Measurements from ENCODE around the gene VTI1A. TPM values are rescaled to one million over a fixed set of nuclear protein-coding genes. Genes with fewer than 3 reads are reported as not detected.
"Not testable (repeated sequence)": the region's sequence is repeated elsewhere in the genome, so short reads cannot be mapped to it uniquely, and the experiment has no call there.

Gene VTI1A
- total RNA-seq, 1 experiment from 2014 or later = 12.0 TPM

DNA sequence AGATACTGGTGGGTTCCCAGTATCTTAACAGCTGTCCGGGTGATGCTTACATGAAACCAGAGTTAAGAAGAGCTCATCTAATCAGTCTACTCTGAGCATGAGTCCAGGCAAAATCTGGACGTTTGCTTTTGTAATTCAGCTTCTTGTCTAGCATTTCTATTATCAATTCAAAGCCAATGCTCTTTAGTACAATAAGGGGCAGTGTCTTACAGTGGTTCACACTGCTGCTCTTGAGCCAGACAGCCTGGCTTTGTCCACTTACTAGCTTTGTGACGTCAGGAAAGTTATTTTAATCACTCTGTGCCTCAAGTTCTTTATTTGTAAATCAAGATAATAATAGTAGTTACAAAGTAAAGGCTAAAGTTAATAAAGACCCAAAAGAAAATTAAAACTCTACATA is 275.7 kb downstream of the VTI1A start:
- Histone ChIP-seq H3K4me3 (no peak overlapping the region), H3K36me3 (no peaks in the 10 kb centered on the region; the same call in 1 of the 2 replicates), H3K9me3 (no peaks in the 10 kb centered on the region), H3K27me3 (no peaks in the 10 kb centered on the region)
- no peak for DNase-seq

DNA sequence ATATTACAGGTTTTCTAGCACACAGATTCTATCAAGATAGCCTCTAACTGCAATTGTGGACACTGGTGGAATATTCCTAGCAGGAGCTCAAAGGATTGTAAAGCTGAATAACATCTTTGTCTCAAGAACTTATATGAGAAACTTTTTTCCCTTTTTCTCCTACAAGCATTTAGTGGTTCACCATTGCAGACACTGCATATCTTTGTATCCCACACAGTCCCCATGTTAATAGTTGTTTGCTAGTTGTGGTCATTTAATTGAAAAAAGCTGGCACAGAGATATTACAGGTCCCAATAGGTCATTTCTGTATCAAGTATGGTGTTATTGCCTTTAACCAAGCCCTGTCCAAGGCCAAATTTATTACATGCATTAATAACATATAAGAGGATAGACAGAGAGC is 276.9 kb downstream of the VTI1A start:
- H3K9me3 ChIP-seq = no peaks in the 10 kb centered on the region
- DNase-seq = no peak
- no peak overlapping the region for H3K4me3 ChIP-seq
- no peaks in the 10 kb centered on the region; the same call in 1 of the 2 replicates for H3K36me3 ChIP-seq
- H3K27me3 ChIP-seq = no peaks in the 10 kb centered on the region

DNA sequence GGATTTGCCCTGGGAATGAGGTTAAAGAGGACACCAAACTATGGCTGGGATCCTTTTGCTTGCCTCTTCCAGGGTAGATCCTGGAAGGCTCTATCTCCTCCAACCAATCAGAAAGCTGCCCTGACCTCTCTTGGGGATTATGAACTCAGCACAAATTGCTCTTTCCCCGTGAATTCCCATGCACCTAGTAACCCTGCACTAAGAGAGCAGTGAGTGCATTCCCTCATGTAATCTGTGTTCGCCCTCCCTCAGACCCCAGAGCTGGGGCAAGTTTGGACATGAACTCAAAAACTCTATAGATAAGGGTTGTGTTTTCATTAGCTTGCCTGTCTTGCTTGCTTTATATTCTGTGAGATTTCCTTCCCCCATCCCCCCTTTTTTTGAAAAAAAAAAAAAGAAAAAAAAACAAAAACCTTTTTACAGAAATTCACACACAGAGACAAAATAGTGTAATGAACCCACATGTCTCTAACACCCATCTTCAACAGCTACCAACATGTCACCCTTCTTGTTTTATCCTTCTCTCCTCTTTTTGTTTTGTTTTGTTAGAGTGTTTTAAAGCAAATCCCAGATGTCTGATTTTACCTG is 277.5 kb downstream of the VTI1A start:
- Histone ChIP-seq H3K4me3 (no peak overlapping the region), H3K36me3 (no peaks in the 10 kb centered on the region; the same call in 1 of the 2 replicates)
- no peak for DNase-seq

DNA sequence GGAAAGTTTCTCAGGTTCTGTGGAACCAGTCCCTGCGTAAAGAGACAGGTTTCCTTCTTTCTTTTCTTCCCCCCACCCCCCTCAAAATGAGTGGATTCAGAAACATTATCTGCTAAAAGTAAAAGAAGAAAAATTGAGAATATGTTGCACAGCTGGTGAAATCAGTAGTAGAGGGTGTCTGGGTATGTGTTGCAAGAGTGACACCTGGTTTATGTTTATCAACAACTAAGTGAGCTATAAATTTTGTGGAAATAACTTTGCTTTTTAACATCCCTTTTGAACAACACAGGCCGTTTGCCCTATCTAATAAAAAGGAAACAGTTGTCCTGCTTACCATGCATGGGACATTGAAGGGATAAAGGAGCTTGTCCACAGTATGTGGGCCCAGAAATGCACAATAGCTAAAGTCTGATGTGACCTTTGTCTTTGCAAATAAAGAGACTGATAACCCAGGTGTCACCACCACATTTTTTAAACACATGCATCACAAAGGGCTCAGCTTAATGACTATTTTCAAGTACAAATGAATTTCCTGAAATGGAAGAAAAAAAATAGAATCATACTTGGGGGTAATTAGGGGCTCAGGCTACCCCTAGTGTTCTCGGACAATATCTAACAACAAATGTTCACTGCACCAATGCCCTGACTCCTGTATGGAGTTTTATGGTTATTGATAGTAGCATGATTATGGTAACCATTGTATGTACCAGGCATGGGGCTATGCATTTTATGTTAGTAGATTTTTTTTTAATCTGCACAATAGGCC is 281.3 kb downstream of the VTI1A start:
- no peak for DNase-seq
- Histone ChIP-seq H3K9me3 (no peaks in the 10 kb centered on the region), H3K4me3 (no peak overlapping the region), H3K27me3 (no peaks in the 10 kb centered on the region), H3K36me3 (no peaks in the 10 kb centered on the region)

More for the DNA sequence above, 277.5 kb downstream of the VTI1A start:
- H3K27me3 ChIP-seq = no peaks in the 10 kb centered on the region
- no peaks in the 10 kb centered on the region for H3K9me3 ChIP-seq

DNA sequence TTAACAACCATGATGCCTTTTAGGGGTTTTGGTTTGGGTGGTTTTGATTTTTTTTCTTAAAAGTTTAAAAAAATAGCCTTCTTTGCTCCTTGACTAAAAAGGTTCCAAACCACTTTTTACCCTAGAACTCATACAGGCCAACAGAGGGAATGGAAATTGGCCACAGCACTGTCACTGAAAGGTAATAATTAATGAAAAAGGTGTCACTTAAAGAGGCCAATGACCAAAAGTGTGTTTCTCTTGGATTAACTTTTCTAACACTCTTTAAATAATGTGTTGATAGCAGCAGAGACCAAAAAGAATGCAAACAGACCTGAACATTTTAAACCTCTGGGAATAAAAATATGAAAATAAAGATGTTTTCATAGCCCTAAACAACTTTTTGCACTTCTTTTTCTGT is 282.0 kb downstream of the VTI1A start:
- Histone ChIP-seq H3K4me3 (no peak overlapping the region), H3K9me3 (no peaks in the 10 kb centered on the region), H3K36me3 (no peaks in the 10 kb centered on the region), H3K27me3 (no peaks in the 10 kb centered on the region)
- no peak for DNase-seq

DNA sequence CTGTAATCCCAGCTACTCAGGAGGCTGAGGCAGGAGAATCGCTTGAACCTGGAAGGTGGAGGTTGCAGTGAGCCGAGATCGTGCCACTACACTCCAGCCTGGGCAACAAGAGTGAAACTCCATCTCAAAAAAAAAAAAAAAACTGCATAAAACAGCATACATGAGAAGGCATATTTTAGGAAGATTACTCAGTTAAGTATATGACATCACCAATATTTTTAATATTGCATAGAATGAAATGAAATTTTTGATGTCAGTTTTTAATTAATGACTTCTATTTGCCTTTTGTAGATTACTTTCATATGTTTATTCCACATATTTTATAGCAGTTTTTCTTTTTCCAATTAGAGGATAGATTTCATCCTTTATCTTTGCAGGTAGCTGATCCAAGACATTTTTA is 284.4 kb downstream of the VTI1A start:
- H3K9me3 ChIP-seq, H3K4me3 ChIP-seq, H3K27me3 ChIP-seq, DNase-seq, H3K36me3 ChIP-seq: not testable (repeated sequence)

DNA sequence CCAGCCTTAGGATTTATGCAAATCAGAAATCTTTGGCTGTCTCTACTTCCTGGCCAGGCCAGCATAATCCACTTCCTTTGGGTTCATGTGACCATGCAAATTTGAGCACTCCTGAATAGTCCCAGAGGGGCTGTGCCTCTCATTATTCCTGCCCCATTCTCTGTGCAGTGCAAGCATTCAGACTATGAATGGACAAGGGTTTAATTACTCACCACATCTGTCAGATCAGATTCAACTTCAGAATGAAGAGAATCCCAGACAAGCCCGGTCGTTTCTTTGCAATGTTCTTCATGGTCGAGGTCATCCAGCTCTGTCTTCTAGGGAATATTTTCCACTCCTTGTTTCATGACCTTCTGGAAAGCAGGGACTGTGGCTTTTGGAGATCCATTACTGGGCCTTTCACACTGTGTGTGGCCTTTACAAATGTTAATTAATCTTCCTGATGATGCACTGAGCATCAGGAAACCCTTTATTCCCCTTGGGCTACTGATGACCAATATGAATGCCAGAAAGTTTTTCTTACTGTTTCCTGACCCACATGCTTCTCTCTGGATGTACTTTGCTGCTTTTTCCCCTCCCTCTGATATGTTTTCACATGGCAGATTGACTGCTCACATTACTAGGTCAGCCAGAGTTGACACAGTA is 285.4 kb downstream of the VTI1A start:
- Histone ChIP-seq H3K27me3 (no peaks in the 10 kb centered on the region), H3K9me3 (no peaks in the 10 kb centered on the region), H3K36me3 (no peaks in the 10 kb centered on the region), H3K4me3 (no peak overlapping the region)
- no peak for DNase-seq

DNA sequence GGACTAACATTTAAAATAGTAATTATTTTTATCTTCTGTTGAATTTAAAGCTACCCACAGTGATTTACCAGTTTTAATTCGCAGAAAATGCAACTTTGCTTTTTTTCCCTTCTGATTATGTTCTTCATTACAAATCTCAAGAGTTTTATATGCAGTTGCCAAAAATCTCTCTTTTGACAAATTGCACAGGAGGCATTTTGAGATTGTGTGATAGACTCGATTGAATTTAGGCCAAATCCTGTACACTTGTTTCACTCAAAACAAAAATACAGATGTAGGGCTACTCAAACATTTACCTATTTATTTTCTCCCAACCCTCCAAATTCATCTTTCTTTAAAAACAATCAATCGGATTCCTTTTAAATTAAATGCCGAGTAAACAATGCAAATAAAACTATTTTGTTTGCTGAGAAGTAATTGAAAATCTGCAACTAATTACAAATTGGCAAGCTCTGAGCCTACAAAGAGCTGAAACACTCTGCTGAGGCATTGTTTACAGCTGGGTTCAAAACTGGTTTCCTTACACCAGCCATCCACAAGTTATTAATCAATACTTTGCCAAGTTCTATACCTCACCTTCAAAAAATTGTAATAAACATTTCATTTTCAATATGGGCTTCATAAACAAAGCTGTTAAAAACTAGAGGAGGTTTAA is 288.2 kb downstream of the VTI1A start:
- no peak for DNase-seq
- Histone ChIP-seq H3K36me3 (no peaks in the 10 kb centered on the region), H3K4me3 (no peak overlapping the region), H3K27me3 (no peaks in the 10 kb centered on the region), H3K9me3 (no peaks in the 10 kb centered on the region)

DNA sequence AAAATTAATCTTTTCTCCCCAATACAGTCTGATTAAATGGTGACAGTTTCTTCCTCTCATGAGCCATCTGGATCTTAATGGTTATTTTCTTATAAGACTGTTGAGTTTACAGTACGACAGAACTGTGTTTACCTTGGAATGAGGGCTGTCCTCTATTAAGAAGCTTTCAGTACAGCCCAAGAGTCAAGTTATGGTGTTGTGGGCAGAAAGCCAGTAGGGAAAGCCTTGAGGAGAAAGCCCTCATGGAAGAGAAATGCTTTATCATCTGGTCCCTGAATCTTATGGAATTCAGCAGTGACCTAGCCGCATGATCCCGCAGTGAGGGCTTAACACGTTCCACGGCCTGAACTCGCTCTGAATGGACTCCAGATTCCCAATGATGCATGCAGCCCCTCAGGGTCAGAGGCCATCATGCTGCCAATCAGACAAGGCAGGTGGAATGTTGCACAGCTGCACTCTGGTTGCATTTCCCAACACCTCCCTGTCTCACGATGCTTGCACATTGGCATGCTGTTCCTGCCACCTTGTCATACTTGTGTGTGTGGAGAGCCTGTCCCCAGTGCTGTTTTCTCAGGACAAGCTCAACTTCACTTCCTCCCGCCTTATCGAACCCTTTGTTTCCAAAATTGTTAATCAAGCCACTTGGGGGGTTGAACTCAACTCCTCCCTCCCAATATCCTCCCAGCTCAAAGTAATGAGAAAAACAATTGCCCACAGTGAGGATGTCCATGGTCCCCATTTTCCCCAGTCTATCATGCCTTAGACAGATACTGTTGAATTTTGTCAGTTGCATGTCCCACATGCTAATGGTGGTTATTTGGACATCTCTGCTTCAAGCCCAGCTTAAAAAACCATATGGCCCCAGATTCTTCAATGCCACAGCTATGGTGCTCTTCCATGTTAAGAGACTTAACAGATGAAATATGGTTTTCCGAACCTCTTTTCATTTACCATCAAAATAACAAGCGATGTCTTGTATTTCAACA is 291.9 kb downstream of the VTI1A start:
- no peak for DNase-seq
- Histone ChIP-seq H3K36me3 (no peaks in the 10 kb centered on the region), H3K27me3 (no peaks in the 10 kb centered on the region), H3K9me3 (peaks cover 2% of the 10 kb centered on the region; the same call in 1 of the 2 replicates), H3K4me3 (no peak overlapping the region)

DNA sequence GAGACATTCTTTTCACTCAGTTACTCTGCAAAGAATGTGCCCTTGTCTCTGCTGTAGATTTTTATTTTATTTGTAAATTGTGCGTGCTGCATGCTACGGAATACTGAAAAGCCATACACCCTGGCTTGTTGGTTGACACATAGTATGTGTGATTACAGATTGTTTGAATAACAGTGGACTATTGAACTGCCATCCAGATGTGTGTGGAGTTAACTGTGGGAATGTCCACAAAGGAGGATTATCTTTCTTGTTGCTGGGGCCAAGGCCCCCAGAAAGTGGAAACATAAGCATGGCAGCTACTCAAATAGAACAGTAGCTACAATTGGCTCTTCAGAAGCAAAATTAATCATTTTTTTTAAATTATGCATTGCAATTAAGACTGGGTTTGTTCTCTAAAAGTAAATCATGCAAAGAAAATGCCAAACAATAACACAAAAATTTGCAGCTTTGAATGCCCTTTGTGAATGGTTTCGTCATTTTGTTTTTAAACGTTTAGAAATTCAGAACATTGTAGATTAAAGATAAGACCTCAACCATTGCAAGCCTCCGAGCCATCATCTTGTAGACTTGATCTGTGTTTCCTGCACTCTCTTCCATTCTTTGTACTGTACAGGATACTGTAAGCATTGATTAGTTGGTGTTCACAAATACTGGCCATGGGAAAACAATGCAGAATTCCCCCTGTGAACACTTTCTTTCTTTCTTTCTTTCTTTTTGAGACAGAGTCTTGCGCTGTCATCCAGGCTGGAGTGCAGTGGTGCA is 292.8 kb downstream of the VTI1A start:
- H3K4me3 ChIP-seq = no peak overlapping the region
- H3K9me3 ChIP-seq = peaks cover 2% of the 10 kb centered on the region; the same call in 1 of the 2 replicates
- no peaks in the 10 kb centered on the region for H3K36me3 ChIP-seq
- DNase-seq = no peak
- H3K27me3 ChIP-seq = no peaks in the 10 kb centered on the region

DNA sequence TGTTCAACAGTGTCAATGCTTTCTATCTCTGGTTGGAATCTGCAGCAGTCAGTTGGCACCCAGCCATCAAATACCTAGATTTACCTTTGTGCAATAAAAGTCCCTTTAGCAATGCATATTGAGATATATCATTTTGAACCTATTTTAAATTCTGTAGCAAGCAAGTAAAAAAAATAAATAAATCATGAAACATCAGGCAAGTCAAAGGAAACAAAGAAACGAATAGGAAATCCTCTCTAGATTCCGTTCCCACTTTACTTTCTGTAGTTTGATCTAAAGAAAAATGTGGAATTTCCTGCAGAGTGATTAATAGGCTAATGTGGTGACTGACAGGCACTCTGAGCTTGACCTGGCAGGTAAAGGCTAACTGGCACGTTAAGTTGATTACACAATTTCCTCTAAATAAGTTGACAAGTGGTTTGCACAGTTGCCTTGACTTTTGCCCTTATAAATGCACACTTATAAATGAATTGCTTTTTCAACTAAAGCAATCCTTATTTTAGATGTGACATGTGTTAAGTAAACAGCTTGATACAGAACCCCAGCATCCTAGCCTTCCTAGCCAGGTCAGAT is 294.9 kb downstream of the VTI1A start:
- no peak overlapping the region for H3K4me3 ChIP-seq
- no peak for DNase-seq
- H3K27me3 ChIP-seq = no peaks in the 10 kb centered on the region
- H3K9me3 ChIP-seq = peaks cover 2% of the 10 kb centered on the region; the same call in 1 of the 2 replicates
- no peaks in the 10 kb centered on the region for H3K36me3 ChIP-seq

DNA sequence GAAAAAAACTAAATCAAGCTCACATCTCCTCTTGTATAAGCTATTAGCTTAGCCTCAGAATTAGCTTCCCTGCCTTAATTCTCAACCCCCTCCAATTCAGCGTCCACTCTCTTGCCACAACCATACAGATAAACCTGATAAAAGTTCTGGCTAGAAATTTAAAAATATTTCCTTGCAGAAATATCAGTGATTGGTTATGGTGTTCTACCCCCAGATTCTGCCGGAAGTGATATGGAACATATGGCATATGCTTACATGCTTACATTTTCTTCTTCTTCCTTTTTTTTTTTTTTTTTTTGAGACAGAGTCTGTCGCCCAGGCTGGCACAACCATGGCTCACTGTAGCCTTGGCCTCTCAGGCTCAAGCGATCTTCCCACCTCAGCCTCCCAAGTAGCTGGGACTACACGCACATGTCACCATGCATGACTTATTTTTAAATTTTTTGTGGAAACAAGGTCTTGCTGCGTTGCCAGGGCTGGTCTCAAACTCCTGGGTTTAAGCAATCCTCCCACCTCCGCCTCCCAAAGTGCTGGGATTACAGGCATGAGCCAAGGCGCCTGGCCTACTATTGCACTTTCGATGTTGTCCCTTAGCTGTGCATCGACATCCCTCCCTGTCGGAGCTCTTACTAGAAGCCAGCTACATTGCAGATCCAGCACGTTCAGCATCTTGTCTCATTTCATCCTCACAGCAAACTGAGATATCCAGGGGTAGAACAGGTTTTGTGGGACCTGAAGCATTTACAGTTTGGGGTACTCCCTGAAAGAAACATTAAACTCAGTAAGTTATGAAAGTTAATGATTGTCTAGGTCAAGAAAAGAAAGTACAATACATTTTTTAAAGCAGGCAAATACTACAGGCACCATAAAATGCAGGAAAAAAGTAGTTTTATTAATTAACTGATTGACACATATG is 297.4 kb downstream of the VTI1A start:
- no peaks in the 10 kb centered on the region for H3K27me3 ChIP-seq
- H3K36me3 ChIP-seq = no peaks in the 10 kb centered on the region
- H3K9me3 ChIP-seq = peaks cover 2% of the 10 kb centered on the region; the same call in 1 of the 2 replicates
- H3K4me3 ChIP-seq = no peak overlapping the region
- DNase-seq = no peak

DNA sequence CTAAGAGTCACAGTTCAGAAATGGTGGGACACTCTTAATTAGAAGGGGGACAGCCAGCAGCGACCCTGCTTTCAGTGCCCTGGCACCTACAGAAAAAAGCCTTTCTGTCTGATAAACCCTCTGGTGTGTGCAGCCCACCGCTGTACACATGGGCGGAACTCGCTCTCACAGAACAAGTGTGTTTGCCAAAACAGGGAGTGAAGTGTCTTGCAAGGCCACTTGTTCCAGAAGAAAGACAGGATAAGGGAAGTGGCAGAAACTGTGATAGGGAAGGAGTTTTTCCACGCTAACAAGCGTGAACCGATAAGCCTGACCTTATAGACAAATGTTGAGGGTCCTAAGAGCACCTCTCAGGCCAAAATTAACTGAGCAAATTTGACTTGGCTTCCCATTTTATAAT is 299.3 kb downstream of the VTI1A start:
- DNase-seq = no peak
- H3K9me3 ChIP-seq = no peaks in the 10 kb centered on the region

DNA sequence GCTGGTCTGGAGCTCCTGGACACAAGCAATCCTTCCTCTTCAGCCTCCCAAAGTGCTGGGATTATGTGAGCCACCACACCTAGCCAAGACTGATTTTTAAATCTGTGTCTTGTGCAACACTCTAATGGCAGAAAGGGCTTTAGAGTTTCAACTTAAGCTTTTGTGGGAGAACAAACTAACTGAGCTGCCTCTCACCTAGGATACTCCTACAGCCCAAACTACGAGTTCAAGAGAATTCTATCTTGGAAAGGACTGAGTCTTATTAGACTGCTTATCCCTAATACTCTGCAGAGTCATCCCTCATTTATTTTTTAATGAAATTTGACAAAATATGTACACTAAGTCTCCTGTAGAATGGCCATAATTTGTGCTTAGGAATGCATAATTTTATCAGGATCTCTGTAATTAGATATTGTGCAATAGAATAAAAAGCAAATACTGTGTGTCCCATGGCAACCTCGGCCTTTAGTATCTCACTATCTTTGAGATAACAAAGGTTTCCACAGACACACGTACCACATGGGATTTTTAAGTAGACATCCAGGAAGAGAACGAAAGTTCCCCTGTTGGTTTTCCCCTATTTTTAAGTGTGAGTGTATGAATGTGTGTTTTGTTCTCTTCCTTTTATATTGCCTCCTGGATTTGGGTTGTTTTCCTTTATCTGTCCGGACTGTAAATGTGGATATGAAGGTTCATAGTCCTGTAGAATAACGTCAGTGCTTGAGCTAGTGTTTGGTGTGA is 303.6 kb downstream of the VTI1A start:
- Histone ChIP-seq H3K9me3 (no peaks in the 10 kb centered on the region), H3K27me3 (no peaks in the 10 kb centered on the region), H3K4me3 (no peak overlapping the region), H3K36me3 (no peaks in the 10 kb centered on the region)
- DNase-seq = no peak

More for the DNA sequence above, 299.3 kb downstream of the VTI1A start:
- Histone ChIP-seq H3K4me3 (no peak overlapping the region), H3K36me3 (no peaks in the 10 kb centered on the region), H3K27me3 (no peaks in the 10 kb centered on the region)

All from MG63 (cell line).